H9 (cell line): ENCODE data around the gene NUCB2. TPM values are rescaled to one million over a fixed set of nuclear protein-coding genes. Genes with fewer than 3 reads are reported as not detected.

Source experiments
- DNase-seq: peaks from one replicate; pipeline ENCODE4 v3.0.0-alpha.2; 2017
- H2AFZ ChIP-seq: one replicate; pipeline ENCODE4 v1.6.1; 2013; ENCODE audit warnings: mild to moderate bottlenecking, low read length, control low read depth, moderate library complexity
- H2AK5ac ChIP-seq: 2 replicates; pipeline ENCODE4 v1.6.1; 2013; ENCODE audit warnings: low read length, control low read depth, mixed read lengths; ENCODE audit not compliant: insufficient read length
- H2BK120ac ChIP-seq: one replicate; pipeline ENCODE4 v1.6.1; 2013; ENCODE audit warnings: low read depth, mild to moderate bottlenecking, low read length, control low read depth, inconsistent platforms; ENCODE audit not compliant: poor library complexity, severe bottlenecking
- H2BK12ac ChIP-seq: 2 replicates; pipeline ENCODE4 v1.6.1; 2013; ENCODE audit warnings: low read length, control low read depth, mixed read lengths, low read depth; ENCODE audit not compliant: insufficient read length
- H2BK15ac ChIP-seq: 2 replicates; pipeline ENCODE4 v1.6.1; 2013; ENCODE audit warnings: low read depth, low read length, control low read depth
- H2BK20ac ChIP-seq: one replicate; pipeline ENCODE4 v1.6.1; 2013; ENCODE audit warnings: low read depth, mild to moderate bottlenecking, low read length, control low read depth, inconsistent platforms; ENCODE audit not compliant: poor library complexity, severe bottlenecking
- H2BK5ac ChIP-seq: 2 replicates; pipeline ENCODE4 v1.6.1; 2013; ENCODE audit warnings: low read length, control low read depth, mixed read lengths; ENCODE audit not compliant: insufficient read length
- H3K14ac ChIP-seq: 2 replicates; pipeline ENCODE4 v1.6.1; 2013; ENCODE audit warnings: low read length, control low read depth; ENCODE audit not compliant: insufficient read depth
- H3K18ac ChIP-seq: 2 replicates; pipeline ENCODE4 v1.6.1; 2013; ENCODE audit warnings: low read depth, mild to moderate bottlenecking, mixed read lengths, low read length, control low read depth; ENCODE audit not compliant: insufficient read length
- H3K23ac ChIP-seq: 2 replicates; pipeline ENCODE4 v1.6.1; 2013; ENCODE audit warnings: low read length, control low read depth, mixed read lengths, low read depth; ENCODE audit not compliant: insufficient read length
- H3K23me2 ChIP-seq: 2 replicates; pipeline ENCODE4 v1.6.1; 2013; ENCODE audit warnings: low read depth, mild to moderate bottlenecking, mixed read lengths, low read length, control low read depth; ENCODE audit not compliant: insufficient read length, poor library complexity, severe bottlenecking
- H3K27ac ChIP-seq: 2 replicates; pipeline ENCODE4 v1.5.1; 2013; ENCODE audit warnings: low read length, control low read depth, mixed read lengths, low read depth; ENCODE audit not compliant: insufficient read length
- H3K27me3 ChIP-seq: 2 replicates; pipeline ENCODE4 v1.6.1; 2013; ENCODE audit warnings: low read length, control low read depth, inconsistent platforms; ENCODE audit not compliant: insufficient read depth
- H3K4ac ChIP-seq: 2 replicates; pipeline ENCODE4 v1.6.1; 2013; ENCODE audit warnings: low read depth, mild to moderate bottlenecking, control low read depth, inconsistent platforms, low read length, moderate library complexity
- H3K4me1 ChIP-seq: 2 replicates; pipeline ENCODE4 v1.6.1; 2013; ENCODE audit warnings: low read length, control low read depth, inconsistent platforms; ENCODE audit not compliant: insufficient read depth
- H3K4me2 ChIP-seq: 2 replicates; pipeline ENCODE4 v1.6.1; 2013; ENCODE audit warnings: low read length, control low read depth, mixed read lengths; ENCODE audit not compliant: insufficient read length, insufficient read depth
- H3K56ac ChIP-seq: 2 replicates; pipeline ENCODE4 v1.6.1; 2013; ENCODE audit warnings: low read depth, mild to moderate bottlenecking, mixed read lengths, low read length, control low read depth; ENCODE audit not compliant: insufficient read length
- H3K79me1 ChIP-seq: 2 replicates; pipeline ENCODE4 v1.6.1; 2013; ENCODE audit warnings: low read depth, mild to moderate bottlenecking, moderate library complexity, low read length, control low read depth, inconsistent platforms; ENCODE audit not compliant: insufficient read depth, poor library complexity, severe bottlenecking
- H3K79me2 ChIP-seq: 2 replicates; pipeline ENCODE4 v1.6.1; 2013; ENCODE audit warnings: low read length, control low read depth, inconsistent platforms; ENCODE audit not compliant: insufficient read depth
- H3K9ac ChIP-seq: 2 replicates; pipeline ENCODE4 v1.6.1; 2013; ENCODE audit warnings: low read length, control low read depth, mixed read lengths; ENCODE audit not compliant: insufficient read length; ENCODE audit errors: extremely low read depth
- H3K9me3 ChIP-seq: one replicate; pipeline ENCODE4 v1.6.1; 2013; ENCODE audit warnings: low read depth, low read length, inconsistent platforms; ENCODE audit not compliant: control insufficient read depth
- H3T11ph ChIP-seq: one replicate; pipeline ENCODE4 v1.6.1; 2013; ENCODE audit warnings: mild to moderate bottlenecking, low read length, control low read depth, inconsistent platforms
- H4K20me1 ChIP-seq: one replicate; pipeline ENCODE4 v1.6.1; 2013; ENCODE audit not compliant: control insufficient read depth, insufficient read length, insufficient read depth
- H4K5ac ChIP-seq: 2 replicates; pipeline ENCODE4 v1.6.1; 2013; ENCODE audit warnings: low read depth, mild to moderate bottlenecking, mixed read lengths, low read length, control low read depth; ENCODE audit not compliant: insufficient read length
- H4K8ac ChIP-seq: replicated peaks from 2 replicates; pipeline ENCODE4 v1.6.1; 2013; ENCODE audit warnings: low read length, control low read depth, mixed read lengths, low read depth; ENCODE audit not compliant: insufficient read length
- H4K91ac ChIP-seq: 2 replicates; pipeline ENCODE4 v1.6.1; 2013; ENCODE audit warnings: low read depth, mild to moderate bottlenecking, moderate library complexity, mixed read lengths, low read length, control low read depth; ENCODE audit not compliant: insufficient read length
- H3K27ac Mint-ChIP-seq, 3 experiments: 2 replicates in 2 of 3; 3 replicates in 1 of 3; pipeline ENCODE4 v1.8.0; 2020 to 2021; ENCODE audit warnings: mixed read lengths in 3 of 3, mild to moderate bottlenecking in 1 of 3, moderate library complexity in 1 of 3
- H3K27me3 Mint-ChIP-seq: 2 replicates; pipeline ENCODE4 v1.8.0; 2021; ENCODE audit warnings: low read depth, mild to moderate bottlenecking, moderate library complexity, mixed read lengths
- H3K36me3 Mint-ChIP-seq, 3 experiments: 2 replicates in 2 of 3; 3 replicates in 1 of 3; pipeline ENCODE4 v1.8.0; 2020 to 2021; ENCODE audit warnings: low read depth in 3 of 3, mixed read lengths in 3 of 3; ENCODE audit not compliant: insufficient read depth in 1 of 3
- H3K4me1 Mint-ChIP-seq, 2 experiments: 2 replicates each; pipeline ENCODE4 v1.8.0; 2020; ENCODE audit warnings: mixed read lengths in 2 of 2
- H3K4me3 Mint-ChIP-seq, 2 experiments: 2 replicates in 1 of 2; 3 replicates in 1 of 2; pipeline ENCODE4 v1.8.0; 2020 to 2021; ENCODE audit warnings: mild to moderate bottlenecking in 2 of 2, mixed read lengths in 2 of 2, moderate library complexity in 1 of 2
- H3K9me3 Mint-ChIP-seq, 2 experiments: 2 replicates in 1 of 2; 3 replicates in 1 of 2; pipeline ENCODE4 v1.8.0; 2020; ENCODE audit warnings: mild to moderate bottlenecking in 2 of 2, mixed read lengths in 2 of 2, moderate library complexity in 1 of 2
- WGBS: extraction: QIAGEN DNeasy Blood & Tissue Kit; methylation state at CpG from one replicate; pipeline ENCODE4 v1.1.7; 2013; ENCODE audit warnings: missing lambda C conversion rate, low lambda C conversion rate, mixed read lengths; ENCODE audit not compliant: insufficient read length; ENCODE audit errors: extremely low coverage; 5-methylcytosine and 5-hydroxymethylcytosine counted together
- total RNA-seq: library from RNA; stranded (reverse); gene quantifications from 2 replicates; pipeline ENCODE4 v1.2.1, GENCODE V29; 2021
- TF ChIP-seq, protein P1 (sequence below): fragments of 200-600 bp; sonication (generic); conservative IDR thresholded peaks from 3 replicates; pipeline ENCODE4 v1.8.0; 2021; ENCODE audit warnings: antibody characterized with exemption, mild to moderate bottlenecking

Gene NUCB2
- total RNA-seq, 1 experiment from 2014 or later, result 29.1 TPM

DNA sequence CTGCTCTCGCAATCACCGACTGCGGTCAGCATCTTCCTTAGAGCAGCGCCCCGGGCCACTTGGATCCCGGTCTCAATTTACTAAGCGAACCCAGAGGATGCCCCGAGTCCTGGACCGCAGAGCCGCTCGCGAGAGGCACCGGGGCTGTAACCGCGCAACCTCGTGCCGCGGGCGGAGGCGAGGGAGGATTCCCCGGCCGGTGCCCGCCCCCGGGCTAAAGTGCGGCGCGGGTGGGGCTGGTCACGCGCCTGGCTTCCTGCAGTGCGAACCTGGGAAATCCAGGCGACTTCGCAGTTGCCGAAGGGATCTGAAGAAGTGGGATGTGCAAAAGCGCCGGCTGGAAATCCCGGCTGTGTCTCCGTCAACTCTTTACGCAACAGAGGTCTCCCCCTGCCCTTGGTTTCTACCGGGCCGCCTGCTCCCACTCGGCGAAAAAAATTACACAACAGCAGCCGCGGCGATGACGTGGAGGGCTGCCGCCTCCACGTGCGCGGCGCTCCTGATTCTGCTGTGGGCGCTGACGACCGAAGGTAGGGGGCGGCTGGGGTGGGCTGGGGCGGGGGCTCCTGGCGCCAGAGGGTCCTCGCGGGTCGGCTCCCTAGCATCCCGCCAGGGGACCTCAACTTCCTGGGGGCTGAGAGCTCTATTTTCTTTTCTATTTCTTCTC is 75.1 kb downstream of the NUCB2 start, which contains the start of gene NCR3LG1:
NCR3LG1 (plus strand) TSS at position 291 of the 667 bp plus-strand sequence; CDS start at position 461, 170 bp downstream.
- no peak within 1 kb of the TSS for H3T11ph ChIP-seq

More for the DNA sequence above, 75.1 kb downstream of the NUCB2 start, which contains the start of gene NCR3LG1:
- Histone ChIP-seq H4K91ac (no peak within 1 kb of the TSS), H3K9me3 (no peaks in the 10 kb centered on the region), H3K23me2 (peaks cover 22% of the 10 kb centered on the region), H4K8ac (no peak within 1 kb of the TSS), H3K27me3 (peaks cover 21% of the 10 kb centered on the region), H3K9ac (peak within 1 kb of the TSS; percentile 45), H3K4me2 (peak within 1 kb of the TSS; percentile 69), H2BK12ac (no peak within 1 kb of the TSS), H4K5ac (no peak within 1 kb of the TSS), H2BK15ac (no peak within 1 kb of the TSS; the same call in 1 of the 2 replicates), H2AFZ (no peak within 1 kb of the TSS), H3K4ac (no peak within 1 kb of the TSS), H2BK20ac (no peak within 1 kb of the TSS), H3K4me1 (no peaks in the 10 kb centered on the region), H2BK120ac (no peak within 1 kb of the TSS), H3K14ac (0 out of 2 replicates have a peak within 1 kb of the TSS, but pooled peaks have one; percentile 64), H2AK5ac (no peak within 1 kb of the TSS), H3K18ac (peak within 1 kb of the TSS; percentile 53), H3K27ac (no peak within 1 kb of the TSS), H3K79me1 (no peaks in the 10 kb centered on the region), H4K20me1 (no peaks in the 10 kb centered on the region), H3K56ac (no peak within 1 kb of the TSS), H3K79me2 (no peaks in the 10 kb centered on the region), H2BK5ac (no peak within 1 kb of the TSS), H3K23ac (no peak within 1 kb of the TSS)
- TF ChIP-seq, protein P1, sequence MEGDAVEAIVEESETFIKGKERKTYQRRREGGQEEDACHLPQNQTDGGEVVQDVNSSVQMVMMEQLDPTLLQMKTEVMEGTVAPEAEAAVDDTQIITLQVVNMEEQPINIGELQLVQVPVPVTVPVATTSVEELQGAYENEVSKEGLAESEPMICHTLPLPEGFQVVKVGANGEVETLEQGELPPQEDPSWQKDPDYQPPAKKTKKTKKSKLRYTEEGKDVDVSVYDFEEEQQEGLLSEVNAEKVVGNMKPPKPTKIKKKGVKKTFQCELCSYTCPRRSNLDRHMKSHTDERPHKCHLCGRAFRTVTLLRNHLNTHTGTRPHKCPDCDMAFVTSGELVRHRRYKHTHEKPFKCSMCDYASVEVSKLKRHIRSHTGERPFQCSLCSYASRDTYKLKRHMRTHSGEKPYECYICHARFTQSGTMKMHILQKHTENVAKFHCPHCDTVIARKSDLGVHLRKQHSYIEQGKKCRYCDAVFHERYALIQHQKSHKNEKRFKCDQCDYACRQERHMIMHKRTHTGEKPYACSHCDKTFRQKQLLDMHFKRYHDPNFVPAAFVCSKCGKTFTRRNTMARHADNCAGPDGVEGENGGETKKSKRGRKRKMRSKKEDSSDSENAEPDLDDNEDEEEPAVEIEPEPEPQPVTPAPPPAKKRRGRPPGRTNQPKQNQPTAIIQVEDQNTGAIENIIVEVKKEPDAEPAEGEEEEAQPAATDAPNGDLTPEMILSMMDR, result no peak
- peaks cover 72% of the 10 kb centered on the region for H3K27me3 Mint-ChIP-seq
- no peak within 1 kb of the TSS; a peak in 1 of 7 replicates for H3K27ac Mint-ChIP-seq
- H3K9me3 Mint-ChIP-seq, result peaks cover 3 to 9% of the 10 kb centered on the region in 2 experiments; a peak in 4 of 5 replicates
- H3K4me1 Mint-ChIP-seq, result peaks cover 15 to 26% of the 10 kb centered on the region in 2 experiments
- peak; percentile 57 for DNase-seq
- WGBS, result no CpG with 5 or more reads among the region's 61 CpGs
- H3K36me3 Mint-ChIP-seq, result no peaks in the 10 kb centered on the region
- peak within 1 kb of the TSS; percentile 69 to 90 for H3K4me3 Mint-ChIP-seq
